A549 (cell line): Measurements from ENCODE around the gene SMG6.

ENCODE experiments used
- POLR2A ChIP-seq: IDR thresholded peaks from 2 replicates; pipeline ENCODE4 v1.6.1; 2012; ENCODE audit warnings: mild to moderate bottlenecking, low read length
- TF ChIP-seq, protein P1 (sequence below): fragments of >200 bp; sonication (Bioruptor Twin); formaldehyde crosslinking; IDR thresholded peaks from 3 replicates; pipeline ENCODE4 v1.5.1; 2016

DNA sequence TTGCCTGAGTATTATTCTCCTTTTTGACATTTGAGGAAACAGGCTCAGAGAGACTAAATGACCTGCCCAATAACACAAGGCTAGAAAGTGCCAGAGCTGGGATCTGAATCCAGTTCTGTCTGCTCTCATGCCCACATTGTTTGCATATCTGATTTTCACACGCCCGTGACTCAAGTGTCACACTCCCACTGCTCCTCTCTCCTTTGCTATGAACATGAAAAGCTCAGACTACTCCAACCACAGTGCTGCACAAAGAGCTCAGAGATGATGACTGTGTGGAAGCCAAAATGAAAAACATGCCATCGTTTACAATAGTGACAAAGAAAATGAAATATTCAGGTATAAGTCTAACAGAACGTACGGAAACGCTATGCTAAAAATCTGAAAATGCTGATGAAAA is 107.9 kb downstream of the SMG6 start:
- TF ChIP-seq POLR2A, result no peak
- TF ChIP-seq, protein P1, sequence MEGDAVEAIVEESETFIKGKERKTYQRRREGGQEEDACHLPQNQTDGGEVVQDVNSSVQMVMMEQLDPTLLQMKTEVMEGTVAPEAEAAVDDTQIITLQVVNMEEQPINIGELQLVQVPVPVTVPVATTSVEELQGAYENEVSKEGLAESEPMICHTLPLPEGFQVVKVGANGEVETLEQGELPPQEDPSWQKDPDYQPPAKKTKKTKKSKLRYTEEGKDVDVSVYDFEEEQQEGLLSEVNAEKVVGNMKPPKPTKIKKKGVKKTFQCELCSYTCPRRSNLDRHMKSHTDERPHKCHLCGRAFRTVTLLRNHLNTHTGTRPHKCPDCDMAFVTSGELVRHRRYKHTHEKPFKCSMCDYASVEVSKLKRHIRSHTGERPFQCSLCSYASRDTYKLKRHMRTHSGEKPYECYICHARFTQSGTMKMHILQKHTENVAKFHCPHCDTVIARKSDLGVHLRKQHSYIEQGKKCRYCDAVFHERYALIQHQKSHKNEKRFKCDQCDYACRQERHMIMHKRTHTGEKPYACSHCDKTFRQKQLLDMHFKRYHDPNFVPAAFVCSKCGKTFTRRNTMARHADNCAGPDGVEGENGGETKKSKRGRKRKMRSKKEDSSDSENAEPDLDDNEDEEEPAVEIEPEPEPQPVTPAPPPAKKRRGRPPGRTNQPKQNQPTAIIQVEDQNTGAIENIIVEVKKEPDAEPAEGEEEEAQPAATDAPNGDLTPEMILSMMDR, result no peak
